PFSK-1 (cell line): Measurements from ENCODE around the gene PIK3CB.

Source experiments
- POLR2AphosphoS5 ChIP-seq: IDR thresholded peaks from 2 replicates; pipeline ENCODE4 v1.6.1; 2012; ENCODE audit warnings: low read depth, mild to moderate bottlenecking, control low read depth, low read length, moderate library complexity
- SIN3A ChIP-seq: IDR thresholded peaks from 2 replicates; pipeline ENCODE4 v1.6.1; 2012; ENCODE audit warnings: mild to moderate bottlenecking, low read length, moderate library complexity, borderline replicate concordance; ENCODE audit not compliant: insufficient read depth
- TAF1 ChIP-seq: IDR thresholded peaks from 2 replicates; pipeline ENCODE4 v1.6.1; 2012; ENCODE audit warnings: low read length, control low read depth, borderline replicate concordance; ENCODE audit not compliant: insufficient read depth

GRCh38 chr3:138668107-138668506 is 166.6 kb downstream of the PIK3CB start:
- TF ChIP-seq POLR2AphosphoS5 (no peak), TAF1 (no peak), SIN3A (no peak)
